Duodenal mucosa (tissue), 2 donors: Measurements from ENCODE around the gene SYNDIG1.

Experiments used
- H3K27ac ChIP-seq: one replicate; pipeline ENCODE4 v1.7.0; 2013; ENCODE audit warnings: low read depth, low read length
- H3K27me3 ChIP-seq, 2 donors: one replicate each; pipeline ENCODE4 v1.7.0; 2013; ENCODE audit warnings: low read length in 2 of 2, control low read depth in 1 of 2; ENCODE audit not compliant: insufficient read depth in 2 of 2, control insufficient read depth in 1 of 2
- H3K36me3 ChIP-seq, 2 donors: one replicate each; pipeline ENCODE4 v1.7.0; 2013; ENCODE audit warnings: low read length in 2 of 2, control low read depth in 1 of 2; ENCODE audit not compliant: insufficient read depth in 2 of 2, control insufficient read depth in 1 of 2
- H3K4me1 ChIP-seq, 2 donors: one replicate each; pipeline ENCODE4 v1.7.0; 2013; ENCODE audit warnings: low read length in 2 of 2, control low read depth in 1 of 2; ENCODE audit not compliant: insufficient read depth in 2 of 2, control insufficient read depth in 1 of 2
- H3K4me3 ChIP-seq, 2 donors: one replicate each; pipeline ENCODE4 v1.7.0; 2013; ENCODE audit warnings: low read length in 2 of 2, low read depth in 1 of 2
- H3K9ac ChIP-seq, 2 donors: one replicate each; pipeline ENCODE4 v1.7.0; 2013; ENCODE audit warnings: low read length in 2 of 2, low read depth in 1 of 2
- H3K9me3 ChIP-seq, 2 donors: one replicate each; pipeline ENCODE4 v1.7.0; 2013; ENCODE audit warnings: low read length in 2 of 2, control low read depth in 1 of 2; ENCODE audit not compliant: control insufficient read depth in 1 of 2

The SYNDIG1 gene

DNA sequence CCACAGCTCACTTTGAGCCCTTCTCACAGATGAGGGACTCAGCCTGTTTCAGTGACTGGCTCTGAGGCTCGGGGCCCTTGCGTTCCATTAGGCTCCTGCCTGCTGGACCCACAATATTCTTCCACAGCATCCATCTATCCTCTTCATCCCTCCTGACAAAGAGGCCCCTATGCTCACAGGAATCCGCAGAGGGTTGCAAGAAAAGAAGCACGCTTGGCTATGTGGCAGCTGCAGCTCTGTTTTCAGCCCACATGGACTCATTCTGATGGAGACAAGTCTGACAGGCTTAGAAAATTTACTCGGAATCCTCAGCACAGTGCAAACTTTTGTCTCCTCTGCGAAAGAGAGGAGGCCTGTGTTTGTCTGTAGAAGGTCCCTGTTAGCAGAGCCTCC is 207.5 kb downstream of the SYNDIG1 start:
- H3K27me3 ChIP-seq, result no peaks in the 10 kb centered on the region
- no peak overlapping the region for H3K9ac ChIP-seq
- no peaks in the 10 kb centered on the region for H3K9me3 ChIP-seq
- H3K27ac ChIP-seq, result no peak overlapping the region
- H3K4me1 ChIP-seq, result no peaks in the 10 kb centered on the region
- H3K36me3 ChIP-seq, result no peaks in the 10 kb centered on the region
- no peak overlapping the region for H3K4me3 ChIP-seq

DNA sequence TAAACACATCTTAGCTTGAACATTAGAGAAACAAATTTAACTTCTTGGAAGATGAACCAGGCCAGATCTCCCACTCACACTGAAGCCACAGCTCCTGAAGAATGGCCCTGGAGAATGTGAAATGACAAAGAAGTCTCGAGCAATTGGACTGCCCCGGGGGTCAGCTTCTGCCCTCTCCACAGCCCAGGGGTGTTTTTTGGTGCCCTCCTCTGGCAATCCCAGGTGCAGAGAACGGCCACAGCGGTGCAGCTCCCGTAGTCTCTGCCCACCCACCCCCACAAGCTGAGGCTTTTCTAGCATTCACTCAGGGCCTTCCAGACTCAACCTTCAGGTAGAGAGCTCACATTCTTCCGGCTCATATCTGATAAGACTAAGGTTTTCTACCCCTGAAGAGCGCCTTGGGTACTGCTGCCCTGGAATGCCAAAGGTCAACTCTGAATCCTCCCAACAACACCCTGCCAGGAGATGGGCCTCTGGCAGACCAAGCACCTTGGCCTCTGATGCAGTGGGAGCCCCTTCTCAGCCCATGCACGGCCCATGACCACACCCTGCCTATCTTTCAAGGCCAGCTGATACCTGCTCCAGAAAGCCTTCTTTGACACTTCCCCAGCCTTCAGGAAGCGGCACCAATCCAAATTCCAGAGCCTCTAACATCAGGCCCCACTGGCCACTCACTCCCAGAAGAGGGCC is 208.3 kb downstream of the SYNDIG1 start:
- Histone ChIP-seq H3K27ac (no peak overlapping the region), H3K4me3 (no peak overlapping the region), H3K36me3 (no peaks in the 10 kb centered on the region), H3K4me1 (no peaks in the 10 kb centered on the region), H3K27me3 (no peaks in the 10 kb centered on the region), H3K9me3 (no peaks in the 10 kb centered on the region), H3K9ac (no peak overlapping the region)

DNA sequence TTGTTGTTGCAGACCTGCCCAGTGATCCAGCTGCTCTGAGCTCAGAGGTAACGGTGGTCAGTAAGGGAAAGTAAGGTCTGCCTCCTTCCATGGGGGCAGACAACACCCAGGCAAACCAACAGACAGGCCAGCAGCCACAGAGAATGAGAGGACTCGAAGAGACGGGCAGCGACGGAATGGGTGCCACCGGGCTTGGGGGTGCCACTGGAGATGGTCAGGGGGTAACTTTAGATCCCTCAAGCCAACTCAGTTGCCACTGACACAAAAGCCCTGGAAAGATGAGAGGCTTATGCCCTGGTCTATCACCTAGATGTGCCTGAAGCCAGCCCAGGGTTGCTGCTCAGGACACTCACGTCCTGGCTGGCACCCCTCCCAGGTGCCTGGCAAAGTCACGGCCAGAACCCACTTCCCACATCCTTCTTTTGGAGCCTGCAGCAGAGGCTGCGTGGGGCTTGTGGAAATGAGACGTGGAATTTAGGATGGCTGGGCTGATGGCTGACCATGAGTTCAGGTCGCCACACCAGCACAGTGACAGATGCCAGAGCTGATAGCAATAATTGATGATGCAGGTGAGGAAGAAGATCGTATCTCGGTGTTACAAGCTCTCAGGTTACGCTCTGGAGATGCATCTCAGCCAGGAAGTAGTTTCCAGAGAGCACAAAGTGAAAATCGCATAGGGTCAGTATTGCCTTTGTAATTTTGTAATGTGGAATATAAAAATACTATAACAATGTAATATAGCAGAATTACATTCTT is 209.1 kb downstream of the SYNDIG1 start:
- Histone ChIP-seq H3K9ac (no peak overlapping the region), H3K4me3 (no peak overlapping the region), H3K9me3 (no peaks in the 10 kb centered on the region), H3K4me1 (no peaks in the 10 kb centered on the region), H3K27ac (no peak overlapping the region), H3K36me3 (no peaks in the 10 kb centered on the region), H3K27me3 (no peaks in the 10 kb centered on the region)

DNA sequence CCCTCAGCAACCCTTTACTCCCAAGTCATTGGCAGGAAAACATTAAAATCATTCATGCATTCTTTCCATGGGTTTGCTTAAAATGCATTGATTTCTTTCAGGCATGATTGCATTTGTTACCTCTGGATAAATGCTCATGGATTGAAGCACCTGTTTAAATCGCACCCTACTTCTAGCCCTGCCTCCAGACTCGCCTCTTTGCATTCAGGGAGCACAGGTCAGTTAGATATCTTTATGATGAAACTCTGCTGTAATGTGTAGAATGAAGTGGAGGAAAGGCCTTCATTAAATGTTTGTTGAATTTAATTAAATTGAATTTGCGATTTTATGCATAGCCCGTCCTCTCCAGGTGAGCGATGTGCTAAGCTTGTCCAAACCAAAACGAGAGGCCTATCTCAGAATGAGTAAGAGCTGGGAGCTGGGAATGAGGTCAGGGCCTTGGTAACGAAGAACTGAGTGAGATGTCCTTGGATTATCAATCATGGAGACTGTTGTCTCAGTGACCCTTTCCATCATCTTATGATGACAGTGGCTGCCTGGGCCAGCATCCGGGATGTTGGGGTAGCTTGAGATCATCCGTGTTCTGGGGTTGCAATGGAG is 210.1 kb downstream of the SYNDIG1 start:
- Histone ChIP-seq H3K9ac (no peak overlapping the region), H3K4me1 (no peaks in the 10 kb centered on the region), H3K27ac (no peak overlapping the region), H3K4me3 (no peak overlapping the region), H3K9me3 (no peaks in the 10 kb centered on the region), H3K27me3 (no peaks in the 10 kb centered on the region), H3K36me3 (no peaks in the 10 kb centered on the region)

DNA sequence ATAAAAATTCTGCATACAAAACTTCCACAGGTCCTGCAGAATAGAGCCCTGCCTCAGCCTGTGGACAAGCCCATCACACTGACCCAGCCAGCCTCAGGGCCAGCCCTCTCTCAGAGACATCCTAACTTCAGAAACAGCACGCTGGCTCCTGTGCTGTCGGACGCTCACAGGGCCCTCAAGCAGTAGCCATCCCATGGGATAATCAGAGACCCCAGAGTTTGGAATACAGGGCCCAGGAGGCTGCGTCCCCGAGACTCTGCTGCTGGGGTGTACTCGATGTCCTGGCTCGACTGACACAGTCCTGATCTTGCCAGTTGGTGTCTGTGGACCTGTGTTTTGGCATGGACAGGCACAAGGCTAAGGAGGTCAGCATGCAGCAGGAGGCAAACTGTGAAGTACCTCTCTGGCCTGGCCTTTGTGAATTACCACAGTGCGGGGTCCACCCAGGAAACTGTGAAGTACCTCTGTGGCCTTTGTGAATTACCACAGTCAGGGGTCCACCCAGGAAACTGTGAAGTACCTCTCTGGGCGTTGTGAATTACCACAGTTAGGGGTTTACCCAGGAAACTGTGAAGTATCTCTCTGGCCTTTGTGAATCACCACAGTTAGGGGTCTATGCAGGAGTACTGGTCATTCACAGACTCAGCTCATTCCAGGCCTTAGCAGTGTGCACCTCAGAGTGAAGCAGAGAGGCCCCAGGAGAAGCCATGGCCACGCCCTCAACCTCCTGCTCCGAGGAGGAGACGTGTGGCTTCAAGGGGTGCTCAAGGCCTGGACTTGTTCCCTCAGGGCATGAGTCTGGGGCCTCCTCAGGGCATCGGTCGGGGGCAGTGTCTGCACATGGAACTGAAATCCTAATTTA is 212.4 kb downstream of the SYNDIG1 start:
- Histone ChIP-seq H3K9me3 (no peaks in the 10 kb centered on the region), H3K27ac (no peak overlapping the region), H3K4me3 (no peak overlapping the region), H3K4me1 (no peaks in the 10 kb centered on the region), H3K9ac (no peak overlapping the region), H3K27me3 (no peaks in the 10 kb centered on the region), H3K36me3 (no peaks in the 10 kb centered on the region)

DNA sequence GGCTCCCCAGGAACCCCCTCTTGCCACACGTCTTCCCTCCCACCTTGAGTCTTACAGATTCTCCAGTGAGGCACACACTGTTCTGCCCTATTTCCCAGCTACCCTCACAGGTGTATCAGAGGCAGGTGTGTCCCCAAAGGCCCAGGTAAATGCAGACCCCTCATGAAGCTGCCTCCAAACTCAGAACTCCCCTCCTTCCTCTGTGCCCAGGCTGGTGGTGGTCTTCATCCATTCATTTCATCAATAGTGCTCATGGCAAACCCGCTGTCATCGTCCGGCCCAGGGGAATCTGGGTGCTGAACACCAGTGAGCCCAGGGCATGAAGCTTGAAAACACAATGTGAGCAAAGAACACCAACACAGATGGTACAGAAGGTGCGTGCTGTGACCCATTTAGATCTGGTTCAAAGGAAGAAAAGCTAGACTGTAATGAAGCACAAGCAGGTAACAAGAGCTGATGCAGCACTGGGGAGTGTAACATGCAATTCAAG is 213.1 kb downstream of the SYNDIG1 start:
- Histone ChIP-seq H3K36me3 (no peaks in the 10 kb centered on the region), H3K27ac (no peak overlapping the region), H3K4me3 (no peak overlapping the region), H3K4me1 (no peaks in the 10 kb centered on the region), H3K9me3 (no peaks in the 10 kb centered on the region), H3K9ac (no peak overlapping the region), H3K27me3 (no peaks in the 10 kb centered on the region)

DNA sequence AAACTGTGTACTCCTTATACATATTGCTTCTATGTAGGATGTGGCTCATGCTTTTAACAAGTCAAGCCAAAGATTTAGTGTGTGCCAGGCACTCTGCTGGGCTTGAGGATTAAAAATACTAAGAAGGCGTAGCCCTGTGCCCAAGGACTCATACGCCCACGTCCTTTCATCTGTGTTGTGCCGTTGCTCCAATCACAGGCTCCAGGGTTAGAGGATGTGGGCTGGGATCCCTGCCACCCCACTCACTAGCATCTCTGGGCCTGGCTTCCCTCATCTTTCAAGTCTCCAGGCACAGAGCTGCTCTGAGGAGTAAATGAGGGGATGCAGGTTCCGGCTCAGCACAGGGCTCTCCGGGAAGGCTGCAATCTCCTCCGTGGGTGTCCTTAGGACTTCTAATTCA is 214.2 kb downstream of the SYNDIG1 start:
- Histone ChIP-seq H3K9me3 (no peaks in the 10 kb centered on the region), H3K27ac (no peak overlapping the region), H3K4me3 (no peak overlapping the region), H3K36me3 (no peaks in the 10 kb centered on the region), H3K9ac (no peak overlapping the region), H3K27me3 (no peaks in the 10 kb centered on the region), H3K4me1 (no peaks in the 10 kb centered on the region)

DNA sequence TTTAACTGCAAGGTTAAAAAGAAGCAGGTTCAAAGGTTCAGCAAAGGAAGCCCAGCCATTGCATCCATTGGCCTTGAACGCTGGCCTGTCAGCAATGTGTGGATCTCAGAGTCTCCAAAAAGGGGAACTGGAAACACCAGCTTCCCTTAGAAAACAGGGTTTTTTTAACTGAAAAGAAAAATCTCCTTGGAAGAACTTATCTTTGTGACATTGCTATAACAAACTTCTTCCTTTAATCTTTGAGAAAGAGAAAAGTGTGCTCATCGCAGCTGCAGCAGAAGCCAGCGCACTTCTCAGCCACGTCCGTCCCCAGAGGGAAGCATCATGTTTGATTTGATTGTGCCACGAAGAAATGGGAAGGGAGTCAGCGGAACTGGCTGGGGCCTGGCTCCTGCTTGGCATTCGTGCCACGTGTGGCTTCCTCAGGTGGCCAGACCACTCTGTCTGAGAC is 215.0 kb downstream of the SYNDIG1 start:
- H3K4me3 ChIP-seq, result no peak overlapping the region
- H3K27me3 ChIP-seq, result no peaks in the 10 kb centered on the region
- H3K9ac ChIP-seq, result no peak overlapping the region
- H3K36me3 ChIP-seq, result no peaks in the 10 kb centered on the region
- no peak overlapping the region for H3K27ac ChIP-seq
- H3K4me1 ChIP-seq, result no peaks in the 10 kb centered on the region
- no peaks in the 10 kb centered on the region for H3K9me3 ChIP-seq

DNA sequence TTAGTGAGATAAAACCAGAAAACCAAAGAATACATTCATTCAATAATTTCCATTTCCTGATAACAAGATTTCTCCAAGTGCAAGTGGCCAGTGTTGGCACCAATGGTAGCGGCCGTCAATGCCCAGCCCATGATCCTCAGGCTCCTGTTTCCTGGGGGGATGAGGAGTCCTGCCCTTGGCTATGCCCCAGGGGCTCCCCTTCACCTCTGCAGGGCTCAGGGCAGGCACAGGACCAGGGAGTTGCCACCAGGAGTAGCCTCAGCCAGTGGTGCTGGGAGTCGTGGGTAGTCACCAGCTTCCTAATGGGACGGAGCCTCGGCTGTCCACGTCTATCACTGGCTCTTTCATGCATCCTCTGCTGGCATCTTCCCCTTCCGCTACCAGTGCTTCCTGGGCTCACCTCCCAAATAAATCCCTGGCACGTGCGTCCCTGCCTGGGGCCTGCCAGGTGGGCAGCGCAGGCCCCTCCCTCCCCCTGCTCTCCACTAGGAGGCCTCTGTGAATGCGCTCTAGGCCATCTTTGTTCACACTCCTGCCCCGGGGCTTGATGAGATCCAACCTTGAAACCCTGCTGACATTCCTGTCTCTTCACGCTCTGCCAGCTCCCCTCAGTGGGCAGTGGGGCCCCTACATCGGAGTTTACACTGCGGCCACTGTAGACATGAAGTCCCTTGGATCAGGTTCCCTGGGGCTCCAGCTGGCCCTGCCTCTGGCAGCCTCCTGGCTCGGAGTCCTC is 215.7 kb downstream of the SYNDIG1 start:
- Histone ChIP-seq H3K4me1 (no peaks in the 10 kb centered on the region), H3K36me3 (no peaks in the 10 kb centered on the region), H3K4me3 (no peak overlapping the region), H3K27me3 (no peaks in the 10 kb centered on the region), H3K9ac (no peak overlapping the region), H3K27ac (no peak overlapping the region), H3K9me3 (no peaks in the 10 kb centered on the region)
